Islet of Langerhans (tissue), 1 donor: ENCODE data around the gene BTN2A1.
"Not testable (repeated sequence)": the region's sequence is repeated elsewhere in the genome, so short reads cannot be mapped to it uniquely, and the experiment has no call there.

ENCODE experiments used
- FAIRE-seq: peaks from one replicate; lab custom pipeline; 2011; peaks lifted over from hg19 to GRCh38; lab: Jason Lieb, UNC

Gene BTN2A1

DNA sequence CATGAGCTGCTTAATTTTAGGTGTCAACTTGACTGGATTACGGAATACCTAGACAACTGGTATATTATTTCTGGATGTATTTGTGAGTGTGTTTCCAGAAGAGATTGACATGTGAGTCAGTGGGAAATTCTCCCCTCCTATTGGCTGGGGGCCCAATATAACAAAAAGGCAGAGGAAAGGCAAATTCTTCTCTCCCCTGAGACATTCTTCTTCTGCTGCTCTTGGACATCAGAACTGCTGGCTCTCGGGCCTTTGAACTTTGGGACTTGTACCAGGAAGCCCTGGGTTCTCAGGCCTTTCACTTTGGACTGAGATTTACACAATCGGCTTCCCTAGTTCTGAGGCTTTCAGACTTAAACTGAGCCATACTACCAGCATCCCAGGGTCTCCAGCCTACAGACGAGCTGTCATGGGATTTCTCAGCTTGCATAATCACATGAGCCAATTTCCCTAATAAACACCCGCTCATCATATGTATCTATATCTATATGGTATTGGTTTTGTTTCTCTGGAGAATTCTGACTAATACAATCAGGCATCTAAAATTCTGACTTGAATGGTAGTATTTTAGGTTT is 25.0 kb upstream of the BTN2A1 start:
- FAIRE-seq = no peak

DNA sequence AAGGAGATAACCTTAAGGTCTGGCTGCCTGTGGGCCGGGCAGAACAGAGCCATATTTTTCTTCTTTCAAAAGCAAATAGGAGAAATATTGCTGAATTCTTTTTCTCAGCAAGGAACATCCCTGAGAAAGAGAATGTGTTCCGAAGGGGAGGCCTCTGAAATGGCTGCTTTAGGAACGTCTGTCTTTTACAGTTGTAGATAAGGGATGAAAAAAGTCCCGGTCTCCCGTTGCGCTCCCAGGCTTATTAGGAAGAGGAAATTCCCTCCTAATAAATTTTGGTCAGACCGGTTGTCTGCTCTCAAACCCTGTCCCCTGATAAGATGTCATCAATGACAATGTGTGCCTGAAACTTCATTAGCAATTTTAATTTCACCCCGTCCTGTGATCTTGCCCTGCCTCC is 24.1 kb upstream of the BTN2A1 start:
- FAIRE-seq = not testable (repeated sequence)

DNA sequence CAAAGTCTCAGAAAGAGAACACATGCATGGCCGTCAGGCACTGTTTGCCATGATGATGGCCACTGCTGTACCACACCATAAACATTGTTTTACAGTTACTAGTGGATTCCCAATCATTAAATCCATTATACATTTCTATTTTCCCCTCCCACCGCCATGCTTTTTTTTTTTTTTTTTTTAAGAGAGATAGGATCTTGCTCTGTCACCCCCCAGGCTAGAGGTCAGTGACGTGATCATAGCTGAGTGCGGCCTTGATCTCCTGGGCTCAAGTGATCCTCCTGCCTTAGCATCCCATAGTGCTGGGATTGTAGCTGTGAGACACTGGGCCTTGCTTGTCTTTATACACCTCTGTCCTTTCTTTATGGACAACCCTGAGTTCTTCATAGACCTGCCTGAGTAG is 21.7 kb upstream of the BTN2A1 start:
- no peak for FAIRE-seq

DNA sequence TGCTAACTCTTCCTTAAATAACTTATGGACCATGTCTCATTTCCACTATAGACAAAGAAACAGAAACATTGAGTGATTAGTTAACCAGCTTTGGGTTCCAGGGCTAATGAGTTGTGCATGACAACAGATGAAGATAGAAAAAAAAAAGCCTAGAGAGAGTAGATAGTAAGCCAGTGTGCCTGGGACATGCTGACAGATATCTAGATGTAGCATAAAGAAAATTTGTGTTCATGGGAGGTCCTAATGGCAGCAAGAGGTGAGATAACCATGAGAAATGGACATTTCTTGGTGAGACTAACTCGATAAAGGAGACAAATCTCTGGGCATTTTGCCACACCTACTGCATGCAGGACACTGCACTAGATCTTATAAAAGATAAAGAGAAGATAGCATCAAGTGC is 20.2 kb upstream of the BTN2A1 start:
- FAIRE-seq = no peak

- no peak for FAIRE-seq
These were observed 19.8 kb upstream of the BTN2A1 start for GRCh38 chr6:26438000-26438399.

DNA sequence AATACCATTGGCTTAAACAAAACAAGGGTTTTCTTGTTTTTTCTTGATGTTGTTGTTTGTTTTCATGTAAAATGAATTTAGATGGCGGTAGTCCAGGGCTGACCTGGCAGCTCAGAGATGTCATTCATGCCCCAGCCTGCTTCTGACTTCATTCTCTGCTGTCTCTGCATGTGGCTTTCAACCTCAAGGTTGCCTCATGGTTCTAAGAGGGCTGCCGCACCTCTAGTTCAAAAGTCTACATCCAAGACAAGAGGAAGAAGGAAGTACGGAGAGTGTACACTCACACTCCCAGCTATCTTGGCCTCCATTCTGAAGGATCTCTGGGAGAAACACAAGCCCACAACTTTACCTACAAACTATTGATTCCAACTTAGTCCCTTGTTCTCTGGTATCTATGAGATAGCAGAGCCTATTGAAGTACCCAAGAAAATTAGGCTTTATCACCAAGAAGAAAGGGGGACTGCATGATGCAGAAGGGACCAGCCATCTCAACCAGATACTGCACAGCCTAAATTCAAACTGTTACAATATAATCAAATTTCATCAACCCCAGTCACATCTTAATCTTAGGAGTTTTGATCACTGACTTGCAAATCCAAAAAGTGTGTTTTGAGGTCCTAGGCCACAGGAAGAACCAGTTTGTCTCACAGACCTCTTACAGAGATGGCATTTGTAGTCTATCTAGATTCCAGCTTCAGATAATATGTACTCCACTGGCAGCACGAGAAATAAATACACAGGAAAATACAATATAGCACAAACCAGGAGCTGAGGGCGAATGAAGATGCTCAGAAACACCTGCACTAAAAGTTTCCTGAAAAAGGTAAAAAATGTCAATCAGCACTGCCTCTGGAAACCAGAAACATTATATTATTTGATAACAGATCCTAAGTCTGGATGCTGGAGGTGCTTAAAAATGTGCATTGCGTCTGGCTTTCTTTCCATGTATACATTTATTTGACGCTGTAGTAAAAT is 18.3 kb upstream of the BTN2A1 start:
- no peak for FAIRE-seq

- FAIRE-seq = no peak
These were observed 16.8 kb upstream of the BTN2A1 start for GRCh38 chr6:26440977-26441358.

DNA sequence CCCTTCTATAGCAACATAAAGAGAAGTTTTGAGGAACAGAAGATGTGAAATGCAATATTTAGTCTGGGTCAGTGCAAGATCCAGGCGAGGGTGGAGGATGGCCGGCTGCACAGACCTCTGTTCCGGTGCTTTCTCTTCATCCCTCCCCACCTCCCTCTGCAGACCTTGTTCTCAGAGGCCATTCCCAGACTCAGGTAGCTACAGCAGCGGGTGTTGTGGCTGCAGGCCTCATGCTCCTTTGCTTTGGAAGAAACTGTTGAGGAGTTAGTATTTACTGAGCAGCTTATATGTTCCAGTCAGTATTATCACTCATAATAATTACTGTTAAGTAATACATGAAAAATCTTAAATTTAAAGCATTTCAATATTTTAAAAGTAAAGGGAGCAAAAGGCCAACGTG is 15.8 kb upstream of the BTN2A1 start:
- FAIRE-seq = no peak

DNA sequence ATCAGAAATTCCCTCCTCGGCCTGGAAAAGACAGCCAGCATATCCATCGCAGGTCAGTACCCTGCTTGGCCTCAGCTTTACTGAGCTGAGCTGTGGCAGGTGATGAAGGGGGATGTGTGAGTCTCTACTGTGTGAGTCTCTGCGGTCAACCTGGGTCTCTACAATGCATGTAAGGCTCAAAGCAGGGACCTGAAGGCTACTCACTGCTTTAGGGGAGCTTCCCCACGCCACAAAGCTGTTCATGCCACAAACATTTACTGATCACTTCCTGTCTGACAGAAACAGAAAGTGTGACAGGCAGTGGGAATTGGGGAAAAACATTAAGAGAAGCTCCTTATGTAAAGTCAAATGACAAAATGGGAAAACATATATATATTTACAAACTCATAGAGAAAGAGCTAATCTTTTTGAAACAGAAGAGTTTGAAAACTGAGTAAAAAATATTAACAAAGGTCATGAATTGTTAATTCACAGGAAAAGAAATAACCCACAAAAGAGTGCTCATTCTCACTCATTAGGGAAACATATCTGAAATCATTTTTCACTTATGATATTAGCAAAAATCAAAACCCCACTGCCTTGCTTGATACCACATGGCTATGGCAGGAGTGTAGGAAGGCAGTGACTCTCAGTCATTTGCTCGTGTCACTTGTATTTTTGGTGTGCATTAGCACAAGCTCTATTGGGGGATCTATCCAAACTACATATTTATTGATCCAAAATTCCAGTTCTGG is 11.7 kb upstream of the BTN2A1 start:
- FAIRE-seq = no peak

DNA sequence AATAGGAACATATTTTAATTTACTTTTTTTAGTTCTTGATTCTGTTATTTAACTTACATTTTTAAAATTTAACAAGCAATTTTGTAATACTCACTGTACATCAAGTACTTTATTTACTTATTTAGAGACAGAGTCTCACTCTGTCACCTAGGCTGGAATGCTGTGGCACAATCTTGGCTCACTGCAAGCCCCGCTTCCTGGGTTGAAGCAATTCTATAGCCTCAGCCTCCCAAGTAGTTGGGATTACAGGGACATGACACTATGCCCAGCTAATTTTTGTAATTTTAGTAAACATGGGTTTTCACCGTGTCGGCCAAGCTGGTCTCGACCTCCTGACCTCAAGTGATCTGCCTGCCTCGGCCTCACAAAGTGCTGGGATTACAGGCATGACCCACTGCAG is 10.5 kb upstream of the BTN2A1 start:
- no peak for FAIRE-seq

GRCh38 chr6:26450240-26450639 is 7.5 kb upstream of the BTN2A1 start:
- no peak for FAIRE-seq

DNA sequence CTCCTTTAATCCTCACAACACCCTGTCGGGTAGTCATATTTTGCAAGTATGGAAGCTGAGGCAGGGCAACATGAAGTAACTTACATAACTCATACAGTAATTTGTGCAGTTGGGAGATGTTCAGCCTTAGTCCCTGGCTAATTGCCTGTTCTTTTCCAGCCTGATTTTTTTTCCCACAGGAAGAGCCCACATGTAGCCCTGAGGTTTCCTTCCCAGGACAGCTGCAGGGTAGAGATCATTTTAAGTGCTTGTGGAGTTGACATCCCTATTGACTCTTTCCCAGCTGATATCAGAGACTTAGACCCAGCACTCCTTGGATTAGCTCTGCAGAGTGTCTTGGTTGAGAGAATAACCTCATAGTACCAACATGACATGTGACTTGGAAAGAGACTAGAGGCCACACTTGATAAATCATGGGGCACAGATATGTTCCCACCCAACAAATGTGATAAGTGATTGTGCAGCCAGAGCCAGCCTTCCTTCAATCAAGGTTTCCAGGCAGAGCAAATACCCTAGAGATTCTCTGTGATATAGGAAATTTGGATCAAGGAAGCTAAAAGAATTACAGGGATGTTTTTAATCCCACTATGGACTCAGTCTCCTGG is 5.0 kb upstream of the BTN2A1 start:
- FAIRE-seq = no peak

DNA sequence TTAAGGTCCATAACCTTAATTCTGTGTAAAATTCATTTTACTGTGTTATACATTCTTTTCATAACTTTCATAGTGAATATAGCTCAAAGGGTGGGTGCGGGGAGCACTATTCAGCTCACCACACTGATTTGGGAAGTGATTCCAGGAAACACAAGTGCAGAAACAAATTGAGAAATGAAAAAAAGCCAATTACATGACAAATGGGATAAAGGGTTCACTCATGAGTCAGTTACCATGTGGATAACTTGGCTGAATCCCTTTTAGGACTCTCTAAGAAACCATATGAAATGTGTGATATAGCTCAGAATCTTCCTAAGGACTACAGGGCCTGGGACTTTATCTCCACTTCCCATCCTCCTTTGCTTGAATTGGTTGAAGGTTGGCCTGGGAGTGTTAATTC is 3.1 kb upstream of the BTN2A1 start:
- no peak for FAIRE-seq

DNA sequence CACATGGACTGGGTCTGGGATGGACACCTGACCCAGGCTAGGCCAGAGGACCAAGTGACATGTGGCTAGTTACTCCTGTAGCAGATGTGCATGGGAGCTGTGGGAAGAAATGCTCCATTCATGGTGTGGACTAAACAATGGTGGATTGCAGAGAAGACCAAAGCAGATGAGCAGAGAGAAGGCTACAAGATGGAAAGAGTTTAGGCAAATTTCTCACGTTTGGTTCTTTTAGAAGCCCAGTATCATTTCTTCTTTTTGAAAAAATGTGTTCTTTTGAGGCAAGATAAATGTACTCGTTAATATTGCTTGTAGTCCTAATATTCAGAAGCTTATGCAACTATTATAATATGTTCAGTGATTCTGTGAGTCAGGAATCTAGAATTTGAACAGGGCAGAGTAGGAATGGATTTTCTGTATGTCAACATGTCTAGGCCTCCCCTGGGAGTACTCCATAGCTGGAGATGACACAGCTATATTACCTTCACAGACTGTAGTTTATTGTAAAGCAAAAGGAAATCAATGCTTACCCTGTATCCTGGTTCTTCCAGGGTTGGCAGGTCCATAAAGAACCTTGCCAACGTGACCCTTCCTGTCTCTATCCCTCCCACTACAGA is 2.3 kb upstream of the BTN2A1 start:
- FAIRE-seq = no peak

DNA sequence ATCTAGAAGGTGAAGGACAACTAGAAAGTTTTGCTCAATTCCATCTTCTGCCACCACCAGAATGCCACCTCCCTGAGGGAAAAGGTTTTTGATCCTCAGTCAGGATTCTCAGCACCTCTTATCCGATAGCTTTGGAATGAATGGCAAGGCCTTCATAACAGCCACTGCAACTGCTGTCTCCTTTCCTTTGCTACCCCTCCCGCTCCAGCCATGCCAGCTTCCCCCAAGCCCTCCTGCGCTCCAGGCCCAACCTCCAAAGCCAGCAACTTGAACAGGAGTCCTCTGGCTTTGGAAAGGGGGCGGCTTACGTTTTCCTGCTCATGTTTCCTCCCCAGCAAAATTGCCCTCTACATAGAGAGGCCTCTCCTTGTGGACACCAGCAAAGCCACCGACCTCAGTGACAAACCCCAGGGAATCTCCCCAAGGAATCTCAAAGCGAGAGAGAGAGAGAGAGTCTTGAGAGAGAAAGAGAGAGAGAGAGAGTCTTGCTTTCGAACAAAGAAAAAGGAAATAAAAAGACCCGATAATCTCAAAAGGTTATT is 420 bp upstream of the BTN2A1 start:
- FAIRE-seq = no peak

- no peak for FAIRE-seq
These were observed 1.5 kb downstream of the BTN2A1 start for GRCh38 chr6:26459023-26459810.

- not testable (repeated sequence) for FAIRE-seq
These were observed 3.6 kb downstream of the BTN2A1 start for GRCh38 chr6:26461353-26461752.

DNA sequence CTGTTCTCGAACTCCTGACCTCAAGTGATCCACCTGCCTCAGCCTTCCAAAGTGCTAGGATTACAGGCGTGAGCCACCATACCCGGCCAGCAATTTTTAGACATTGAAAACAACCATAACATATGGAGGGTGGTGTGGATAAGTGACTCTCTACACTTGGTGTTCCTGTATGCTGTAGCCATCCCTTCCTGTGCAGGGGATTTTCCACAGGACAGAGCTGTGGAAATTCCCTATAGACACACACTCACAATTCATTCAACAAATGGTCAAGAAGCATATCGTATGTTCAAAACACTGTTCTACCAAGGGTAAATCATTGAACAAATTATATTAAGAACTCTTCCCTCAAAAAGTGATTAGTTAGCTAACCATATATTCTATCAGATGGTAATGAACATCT is 6.3 kb downstream of the BTN2A1 start:
- no peak for FAIRE-seq

DNA sequence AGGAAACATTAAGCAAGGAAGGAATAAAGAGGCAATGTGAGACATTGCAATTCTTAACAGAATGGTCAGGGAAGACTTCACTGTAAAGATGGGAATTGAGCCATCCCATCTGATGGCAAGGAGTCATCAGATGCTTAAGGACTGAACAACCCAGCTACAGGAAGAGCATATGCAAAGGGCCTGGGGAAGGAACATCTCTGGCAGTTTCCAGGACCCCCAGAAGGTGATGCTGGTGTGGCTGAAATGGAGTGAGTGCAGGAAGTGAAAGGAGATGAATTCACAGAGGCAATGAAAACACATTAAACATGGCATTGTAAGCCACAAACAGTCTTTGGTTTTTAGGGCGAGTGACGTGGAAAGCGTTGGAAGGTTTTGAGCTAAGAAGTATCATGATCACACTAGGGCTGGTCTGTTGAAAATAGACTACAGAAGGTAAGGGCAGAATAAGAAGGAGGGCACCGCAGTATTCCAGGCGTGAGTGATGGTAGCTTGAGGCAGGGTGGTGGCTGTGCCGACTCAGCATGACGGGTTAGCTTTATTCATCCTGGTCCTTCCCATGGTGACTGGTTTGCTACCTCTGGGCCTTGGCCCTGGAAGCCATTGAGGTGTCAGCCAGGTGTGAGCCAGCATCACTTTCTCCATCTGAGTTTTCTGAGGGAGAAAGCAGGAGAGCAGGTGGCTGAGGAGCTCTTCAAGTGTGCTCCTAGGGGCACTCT is 6.8 kb downstream of the BTN2A1 start:
- no peak for FAIRE-seq

- no peak for FAIRE-seq
These were observed 8.0 kb downstream of the BTN2A1 start for GRCh38 chr6:26465776-26466175.

DNA sequence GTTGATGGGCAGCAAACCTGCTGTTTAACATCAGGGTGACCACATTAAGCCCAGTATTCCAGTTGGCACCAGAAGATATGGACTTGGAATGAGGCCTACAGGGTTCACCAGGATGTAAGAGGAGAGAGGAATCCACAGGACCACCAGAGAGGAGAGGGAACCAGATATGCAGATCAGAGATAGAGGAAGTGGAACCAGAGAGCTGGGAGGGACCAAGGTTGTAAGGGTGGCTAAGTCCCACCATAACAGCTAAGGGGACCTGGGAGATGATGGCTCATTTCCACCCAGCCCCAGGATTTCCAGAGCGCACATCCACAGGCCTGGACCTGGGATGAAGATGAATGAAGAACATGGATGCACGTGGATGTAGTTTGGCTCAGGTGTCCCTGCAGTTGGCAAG is 11.1 kb downstream of the BTN2A1 start:
- FAIRE-seq = no peak
